NCI-H2081 (cell line): ENCODE results near the gene CADPS.

ENCODE experiments used
- DNase-seq, 2 experiments: peaks; one replicate each; lab custom pipeline; 2025; lab: John Stamatoyannopoulos, UW

CADPS gene

DNA sequence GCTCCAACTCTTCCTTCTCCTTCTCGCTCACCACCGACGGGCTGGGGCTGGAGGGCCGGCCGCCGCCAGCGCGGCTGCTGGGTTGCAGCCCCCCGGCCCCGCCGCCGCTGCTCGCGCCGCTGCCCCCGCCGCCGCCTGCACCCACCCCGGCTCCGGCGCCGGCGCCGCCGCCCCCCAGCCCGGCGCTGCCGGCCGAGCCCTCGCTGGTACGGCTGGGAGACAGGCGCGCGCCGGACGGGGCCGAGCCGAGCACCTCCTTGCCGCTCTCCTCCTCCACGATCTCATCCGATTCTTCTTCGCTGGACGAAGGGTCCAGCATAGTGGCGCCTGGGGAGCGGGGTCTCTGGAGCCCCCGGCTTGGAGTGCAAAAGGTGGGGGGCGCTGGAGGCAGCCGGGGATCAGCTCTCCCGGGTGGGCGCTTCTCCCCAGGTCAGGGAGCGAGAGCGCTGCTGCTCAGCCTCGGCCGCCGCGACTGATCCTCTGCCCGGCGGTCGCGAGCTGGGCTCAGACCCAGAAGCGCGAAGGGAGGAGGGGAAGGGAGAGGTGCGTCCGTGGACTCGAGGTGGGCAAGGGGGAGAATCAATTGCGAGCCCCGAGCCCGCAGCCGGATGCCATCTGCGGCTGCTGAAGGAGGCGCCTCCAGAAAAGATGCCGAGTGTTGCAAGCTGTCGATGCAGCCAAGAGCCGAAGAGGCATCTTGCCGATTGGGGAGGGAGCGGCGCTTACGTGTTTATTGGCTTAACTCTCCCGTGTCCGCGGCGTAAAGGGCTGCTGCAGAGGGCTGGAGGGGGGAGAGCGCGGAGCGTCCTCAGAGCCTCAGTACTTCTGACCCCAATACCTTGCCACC, at the start of gene CADPS:
Gene CADPS, minus strand, starts transcription at position 706 of the 847 bp plus-strand sequence. Its CDS starts 387 bp downstream, at position 319.
- peak; percentile 40 to 63 for DNase-seq

DNA sequence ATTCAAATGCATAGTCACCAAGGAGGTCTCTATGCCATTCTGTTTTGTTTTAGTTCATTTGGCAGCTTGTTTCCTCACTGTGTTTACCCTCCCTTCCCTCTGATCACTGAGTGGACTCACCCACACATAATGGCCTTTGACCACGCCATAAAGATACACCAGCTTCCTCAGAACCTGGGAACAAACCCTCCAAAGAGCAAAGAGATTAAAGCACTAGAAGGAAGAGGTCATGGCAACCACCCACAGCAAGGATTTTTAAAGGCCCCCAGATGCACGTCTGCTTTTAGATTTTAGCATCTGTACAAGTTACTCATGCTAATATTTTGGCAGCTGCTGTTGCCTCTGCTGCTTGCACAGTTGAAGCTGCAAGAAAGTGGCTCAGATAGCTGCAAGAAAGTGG, 47.9 kb upstream of the CADPS start:
- no peak for DNase-seq

DNA sequence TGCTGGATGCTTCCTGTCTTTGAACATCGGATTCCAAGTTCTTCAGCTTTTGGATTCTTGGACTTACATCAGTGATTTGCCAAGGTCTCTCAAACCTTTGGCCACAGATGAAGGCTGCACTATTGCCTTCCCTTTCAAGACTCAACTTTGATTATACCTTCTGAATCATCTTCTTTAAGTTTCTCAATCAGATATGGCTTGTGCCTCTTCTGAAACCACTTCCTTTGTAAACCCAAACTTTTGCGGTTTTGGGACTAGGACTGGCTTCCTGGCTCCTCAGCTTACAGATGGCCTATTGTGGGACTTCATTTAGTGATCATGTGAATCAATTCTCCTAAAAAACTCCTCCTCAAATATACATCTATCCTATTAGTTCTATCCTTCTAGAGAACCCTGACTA, 47.1 kb upstream of the CADPS start:
- DNase-seq, result no peak

DNA sequence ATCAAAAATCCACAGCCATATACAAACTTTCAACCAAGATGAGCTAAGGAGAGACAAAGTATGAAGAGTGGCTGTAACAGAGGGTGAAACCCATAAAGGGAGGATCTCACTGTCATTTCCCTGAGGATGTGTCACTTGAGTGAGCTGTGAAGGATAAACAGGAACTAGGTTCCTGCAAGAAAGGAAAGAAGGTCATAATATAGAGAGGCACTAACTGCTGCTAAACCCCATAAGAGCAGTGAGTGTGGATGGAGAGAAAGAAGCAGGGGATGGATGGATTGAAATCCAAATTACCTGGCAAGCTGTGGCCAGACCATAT, 45.2 kb upstream of the CADPS start:
- DNase-seq, result no peak

DNA sequence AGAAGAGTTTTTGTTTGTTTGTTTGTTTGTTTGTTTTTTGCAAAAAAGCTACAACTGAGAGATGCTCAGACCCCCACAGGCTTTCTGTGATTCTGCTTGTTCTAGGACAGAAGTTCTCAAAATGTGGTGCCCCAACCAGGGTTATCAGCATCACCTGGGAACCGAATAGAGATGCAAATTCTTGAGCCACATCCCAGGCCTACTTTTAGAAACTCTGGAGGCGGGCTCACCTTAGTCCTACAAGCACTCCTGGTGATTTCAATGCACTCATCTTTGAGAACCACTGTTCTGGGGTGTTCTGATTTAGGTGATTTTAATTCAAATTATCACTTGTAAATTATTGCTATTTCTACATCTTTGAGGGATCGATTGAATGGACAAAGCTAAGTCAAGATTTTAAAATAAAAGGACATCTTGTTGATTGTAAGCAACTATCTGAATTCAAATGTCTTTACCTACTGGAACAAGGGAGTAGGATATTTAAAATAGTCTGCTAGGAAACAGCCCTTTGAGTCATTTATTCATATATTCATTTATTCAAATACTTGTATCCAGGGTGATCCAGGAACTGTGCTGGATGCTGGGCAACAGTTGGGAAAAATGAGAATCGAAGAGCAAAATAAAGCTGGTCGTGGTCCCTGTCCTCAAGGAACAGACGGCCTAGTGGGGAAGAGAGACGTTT, 44.7 kb upstream of the CADPS start:
- no peak for DNase-seq

DNA sequence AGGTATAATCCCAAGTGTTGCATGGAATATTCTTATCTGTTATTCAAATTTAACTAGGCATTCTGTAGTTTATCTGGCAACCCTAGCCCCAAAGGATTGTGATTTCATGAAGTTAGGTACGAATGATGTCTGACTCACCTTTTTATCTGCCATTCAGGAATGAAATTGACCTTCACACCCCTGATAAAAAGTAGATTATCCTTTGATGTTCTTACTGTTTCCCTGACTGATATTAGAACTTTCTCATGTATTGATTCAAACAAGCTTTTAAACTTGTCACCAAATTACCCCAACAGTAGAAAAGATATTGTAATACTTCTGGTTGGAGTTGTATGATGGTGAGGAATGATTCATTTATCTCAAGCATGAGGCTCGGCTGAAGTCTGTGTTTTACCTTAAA, 43.6 kb upstream of the CADPS start:
- no peak for DNase-seq

DNA sequence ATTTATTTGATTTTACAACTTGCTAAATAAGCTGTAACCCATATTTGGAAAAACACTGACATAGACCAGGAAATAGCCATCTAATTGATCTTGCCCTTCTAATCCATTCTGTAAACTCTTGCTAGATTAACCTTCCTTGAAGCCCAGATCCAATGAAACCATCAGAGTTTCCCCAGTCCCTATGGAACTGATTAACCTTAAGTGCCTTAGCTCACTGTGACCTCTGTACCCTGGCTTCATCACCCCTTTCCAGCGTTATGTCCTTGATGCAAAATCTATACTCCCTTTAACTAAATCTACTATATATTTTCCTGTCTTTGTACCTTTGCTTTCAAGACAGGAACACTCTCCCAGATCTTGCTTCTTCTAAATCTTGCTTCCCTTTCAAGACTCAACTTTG, 42.9 kb upstream of the CADPS start:
- no peak for DNase-seq

DNA sequence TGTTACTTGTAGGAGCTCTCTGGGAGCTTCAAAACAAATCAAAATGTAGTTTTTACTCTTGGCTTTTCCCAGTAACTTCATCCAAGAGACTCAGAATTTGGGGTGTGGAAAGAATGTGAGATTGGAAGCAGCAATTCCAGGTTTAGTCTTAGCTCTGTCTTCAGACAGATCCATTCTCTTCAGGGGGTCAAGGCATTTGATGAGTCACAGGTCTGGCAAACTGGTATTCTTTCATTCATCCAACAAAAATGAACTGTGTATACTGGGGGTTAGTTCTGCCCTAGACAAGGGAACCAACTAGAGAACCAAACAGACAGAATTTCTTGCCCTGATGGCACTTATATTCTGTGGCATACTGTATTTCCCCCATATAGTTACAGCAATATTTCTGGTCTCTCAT, 36.3 kb upstream of the CADPS start:
- no peak for DNase-seq

DNA sequence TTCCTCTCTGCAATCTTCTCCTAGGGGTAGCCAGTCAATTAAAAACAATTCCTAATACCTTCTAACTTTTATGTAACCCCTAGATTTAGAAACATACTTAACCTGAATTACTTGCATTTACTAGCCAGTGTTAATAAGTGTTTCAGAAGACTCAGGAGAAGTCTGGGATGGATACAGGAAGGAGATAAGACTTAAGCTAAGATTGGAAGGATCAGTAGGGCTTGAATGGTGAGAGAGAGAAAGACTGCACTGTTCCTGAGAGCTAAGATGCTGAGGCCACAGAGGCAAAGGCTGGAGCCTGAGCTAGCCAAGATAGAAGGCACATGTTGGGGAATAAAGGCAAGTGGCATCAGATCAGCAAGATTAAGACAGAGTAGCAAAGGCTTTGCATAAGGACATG, 30.1 kb upstream of the CADPS start:
- no peak for DNase-seq

DNA sequence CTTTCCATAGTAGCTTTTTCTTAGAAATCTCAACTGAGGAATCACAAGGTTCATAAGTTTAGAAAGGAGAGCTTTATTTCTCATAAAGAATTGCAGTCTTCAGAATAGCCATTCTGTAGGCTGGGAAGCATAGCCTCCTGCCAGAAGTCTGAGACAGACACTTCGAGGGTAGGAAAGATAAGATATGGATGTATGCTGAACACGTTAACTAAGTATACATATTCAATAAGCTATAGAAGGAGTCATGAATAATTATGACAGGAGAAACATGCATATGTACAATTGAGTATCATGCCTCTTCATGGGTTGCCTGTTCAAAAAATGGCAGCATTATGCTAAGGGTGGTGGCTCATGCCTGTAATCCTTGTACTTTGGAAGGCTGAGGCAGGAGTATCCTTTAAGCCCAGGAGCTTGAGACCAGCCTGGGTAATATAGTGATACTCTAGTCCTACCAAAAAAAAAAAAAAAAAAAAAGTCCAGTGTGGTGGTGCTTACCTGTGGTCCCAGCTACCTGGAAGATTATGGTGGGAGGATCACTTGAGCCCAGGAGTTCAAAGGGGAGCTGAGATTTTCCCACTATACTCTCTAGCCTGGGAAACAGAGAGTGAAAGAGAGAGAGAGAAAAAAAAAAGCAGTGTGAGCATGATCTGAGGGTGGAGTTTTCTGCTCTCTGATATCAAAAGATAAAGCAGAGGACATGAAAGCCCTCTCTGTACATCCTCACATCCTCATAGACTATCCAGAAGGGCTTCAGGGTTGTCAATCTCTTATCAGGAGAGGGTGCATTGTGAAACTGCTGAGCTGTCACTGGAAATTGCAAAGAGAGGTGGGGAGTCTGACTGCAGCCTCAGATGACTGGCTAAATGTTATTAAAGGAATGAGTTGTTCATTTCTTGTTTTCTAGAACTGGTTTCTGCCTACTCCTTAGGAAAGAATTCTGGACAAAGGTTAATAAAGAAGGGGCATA, 23.6 kb upstream of the CADPS start:
- no peak for DNase-seq

DNA sequence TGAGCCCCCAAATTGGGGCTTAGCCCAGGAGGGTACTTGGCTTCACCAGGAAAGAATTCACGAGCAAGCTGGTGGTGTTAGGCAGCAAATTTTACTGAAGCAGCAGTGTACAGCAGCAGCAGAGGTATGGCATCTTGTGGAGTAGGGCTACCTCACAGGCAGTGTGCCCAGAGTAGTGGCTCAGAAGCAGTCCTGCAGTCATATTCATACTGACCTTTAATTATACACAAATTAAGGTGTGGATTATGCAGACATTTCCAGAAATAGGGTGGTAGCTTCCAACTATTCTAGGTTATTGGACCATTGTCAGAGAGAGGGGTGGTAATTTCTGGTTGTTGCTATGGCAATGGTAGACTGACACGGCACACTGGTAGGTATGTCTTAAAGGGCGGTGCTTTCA, 20.7 kb upstream of the CADPS start:
- no peak for DNase-seq

DNA sequence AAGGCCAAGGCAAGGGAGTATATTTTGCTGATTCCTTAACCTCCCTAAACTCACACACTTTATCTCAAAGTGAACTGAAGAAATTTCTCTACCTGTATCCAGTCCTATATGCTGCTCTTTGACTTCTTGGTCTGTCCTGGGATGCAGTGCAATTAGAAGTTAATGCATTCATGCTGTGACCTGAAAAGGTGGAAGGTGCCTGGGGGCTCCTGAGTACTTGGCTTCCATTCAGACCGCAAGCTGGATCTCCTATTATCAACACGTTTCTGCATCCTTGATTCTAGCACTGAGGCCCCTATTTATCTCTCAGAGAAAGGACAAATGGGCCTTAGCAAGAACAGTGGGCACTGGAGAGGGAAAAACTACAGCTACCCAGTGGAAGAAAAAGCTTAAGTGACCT, 17.7 kb upstream of the CADPS start:
- DNase-seq, result no peak

DNA sequence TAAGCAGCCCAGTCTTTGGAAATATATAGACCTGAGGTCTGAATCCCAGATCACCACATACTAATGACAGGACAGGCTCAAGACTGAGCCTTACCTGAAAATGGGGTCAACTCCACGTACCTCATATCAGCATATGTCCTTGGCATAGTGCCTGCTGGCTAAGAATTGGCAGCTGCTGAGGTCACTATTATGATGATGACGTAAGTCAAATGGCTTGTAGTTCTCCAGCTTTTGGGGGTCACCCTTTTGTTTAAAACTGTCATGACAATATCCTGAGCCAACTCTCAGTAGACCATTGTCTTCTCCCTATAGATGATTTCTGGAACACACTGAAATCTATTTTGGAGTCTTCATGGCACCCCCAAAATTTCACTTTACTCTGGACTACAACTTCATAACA, 16.8 kb upstream of the CADPS start:
- DNase-seq, result no peak

DNA sequence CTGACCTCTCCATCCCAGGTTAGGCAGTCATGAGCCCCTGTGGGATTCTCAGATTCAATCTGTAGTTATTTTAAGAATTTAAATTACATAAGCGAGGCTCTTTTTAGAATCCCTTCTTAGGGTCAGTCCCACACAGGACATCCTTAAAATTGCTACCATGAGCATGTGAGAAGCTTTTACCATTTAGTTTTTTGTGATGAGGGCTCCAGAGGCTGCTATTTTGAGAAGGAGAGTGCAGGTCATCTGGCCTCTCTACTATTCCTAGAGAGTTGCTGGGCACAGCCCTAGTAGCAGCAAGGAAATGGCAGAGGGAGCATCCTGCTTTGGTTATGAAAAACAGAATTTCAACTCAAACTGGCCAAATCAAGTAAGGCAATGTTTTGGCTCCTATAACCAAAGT, 13.6 kb upstream of the CADPS start:
- DNase-seq, result no peak

DNA sequence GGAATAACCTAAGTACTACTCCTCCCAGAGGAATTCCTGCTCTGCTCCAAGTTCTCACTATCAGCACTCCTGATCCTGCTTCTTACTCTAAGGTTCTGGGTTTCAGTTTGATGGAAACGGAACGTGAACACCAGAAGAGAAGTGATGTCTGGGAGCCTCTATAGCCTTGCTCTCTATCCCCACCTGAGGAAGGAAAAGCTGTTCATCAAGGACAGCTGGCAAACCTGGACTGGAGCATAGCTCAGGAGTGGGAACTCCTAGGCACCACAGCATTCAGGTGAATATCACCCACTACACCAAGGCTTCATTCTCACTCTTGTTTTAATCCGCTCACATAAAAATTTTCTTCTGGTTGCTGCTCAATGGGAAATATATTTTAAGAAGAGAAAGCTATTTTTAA, 13.0 kb upstream of the CADPS start:
- no peak for DNase-seq

DNA sequence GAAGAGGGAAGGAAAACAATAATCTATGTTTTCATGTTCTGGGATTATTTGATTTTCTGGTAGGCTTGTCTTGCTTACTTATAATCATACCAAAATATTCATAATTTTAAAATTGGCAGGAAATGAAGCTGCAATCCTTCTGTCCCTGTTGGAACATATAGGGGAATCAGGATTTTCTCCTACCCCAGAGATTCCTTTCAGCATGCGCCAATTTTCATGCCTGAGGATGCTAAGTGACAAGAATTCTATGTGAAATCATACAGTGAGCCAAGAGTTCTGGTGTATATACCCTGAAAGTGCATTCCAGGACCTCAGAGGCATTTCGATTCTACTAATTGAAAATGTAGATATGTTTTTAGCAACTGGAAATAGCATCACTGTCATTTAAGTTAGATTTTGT, 9.9 kb upstream of the CADPS start:
- DNase-seq, result no peak

DNA sequence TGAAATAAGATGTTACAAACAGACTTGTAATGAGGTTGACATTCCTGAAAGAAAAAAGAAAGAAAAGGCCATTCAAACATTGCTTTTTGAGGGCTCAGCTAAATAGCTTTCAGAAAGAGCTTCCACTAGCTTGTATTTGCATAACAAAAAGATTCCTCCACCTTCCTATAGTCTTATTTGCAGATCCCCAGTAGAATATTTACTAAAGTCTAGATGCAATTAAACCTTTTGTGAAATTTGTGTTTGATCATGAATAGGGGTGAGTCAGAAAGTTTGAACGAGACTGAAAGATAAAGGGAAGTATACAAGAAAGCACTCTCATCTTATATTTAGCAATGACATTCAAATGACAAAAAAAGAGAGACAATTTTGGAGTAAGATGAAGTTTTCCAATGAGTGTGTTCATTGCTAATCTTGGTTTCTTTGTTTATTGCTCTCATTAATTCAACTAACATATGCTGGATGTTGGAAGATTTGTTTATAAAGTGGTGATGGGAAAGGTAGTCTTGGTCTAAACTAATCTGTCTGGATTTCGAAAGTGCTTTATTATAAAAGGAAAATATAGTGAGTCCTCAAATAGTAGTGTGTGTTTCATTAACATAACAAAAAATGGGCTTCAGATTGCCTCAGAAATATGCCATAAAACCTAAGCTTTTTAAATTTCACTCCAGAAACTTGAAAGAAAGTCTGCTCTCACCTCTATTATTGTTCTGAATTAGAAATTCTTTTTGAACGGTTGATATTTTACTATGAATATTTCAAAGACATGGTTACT, 9.1 kb upstream of the CADPS start:
- peak in 1 of 2 experiments; percentile 16 for DNase-seq

DNA sequence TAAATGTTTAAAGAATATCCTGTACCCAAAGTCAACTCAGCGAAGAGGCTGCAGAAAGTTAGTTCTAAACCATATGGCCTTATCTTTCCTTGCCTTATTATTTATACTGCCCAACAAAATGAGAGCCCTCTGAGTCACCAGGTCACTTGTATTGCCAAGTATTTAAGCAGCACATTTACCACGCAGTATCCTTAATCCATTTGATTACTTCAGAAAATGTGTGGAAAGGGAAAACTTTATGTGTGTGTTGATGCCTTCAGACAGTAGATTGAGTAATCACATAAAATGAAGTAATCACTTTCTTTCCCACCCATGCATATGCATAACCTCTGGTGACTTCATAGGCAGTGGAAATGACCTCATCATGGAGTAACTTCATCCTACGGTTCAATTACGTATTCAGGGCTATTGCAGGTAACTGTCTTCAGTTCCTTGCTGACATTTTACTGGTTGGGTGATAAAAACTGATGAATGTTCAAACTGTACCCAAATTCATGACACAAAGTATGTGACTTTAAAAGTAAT, 7.5 kb upstream of the CADPS start:
- DNase-seq, result no peak

DNA sequence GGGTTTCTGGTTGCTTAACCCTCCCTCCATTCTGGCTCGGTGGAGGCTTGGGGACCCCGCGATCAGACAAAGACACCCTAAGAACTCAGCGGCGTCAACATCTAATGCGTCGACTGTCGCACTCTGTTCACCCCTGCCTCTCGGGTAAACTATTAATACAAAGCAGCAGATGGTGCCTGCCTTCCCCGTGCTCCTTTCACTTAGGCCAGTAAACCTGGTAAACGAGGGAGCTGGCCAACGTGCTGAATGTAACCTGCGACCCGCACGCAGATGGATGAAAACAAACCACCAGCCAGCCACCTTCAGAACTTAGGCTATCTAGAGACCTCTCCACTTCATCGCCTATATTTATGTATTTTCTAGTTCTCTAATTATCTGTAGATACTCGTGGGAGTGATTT, 848 bp upstream of the CADPS start:
- peak; percentile 11 to 26 for DNase-seq

DNA sequence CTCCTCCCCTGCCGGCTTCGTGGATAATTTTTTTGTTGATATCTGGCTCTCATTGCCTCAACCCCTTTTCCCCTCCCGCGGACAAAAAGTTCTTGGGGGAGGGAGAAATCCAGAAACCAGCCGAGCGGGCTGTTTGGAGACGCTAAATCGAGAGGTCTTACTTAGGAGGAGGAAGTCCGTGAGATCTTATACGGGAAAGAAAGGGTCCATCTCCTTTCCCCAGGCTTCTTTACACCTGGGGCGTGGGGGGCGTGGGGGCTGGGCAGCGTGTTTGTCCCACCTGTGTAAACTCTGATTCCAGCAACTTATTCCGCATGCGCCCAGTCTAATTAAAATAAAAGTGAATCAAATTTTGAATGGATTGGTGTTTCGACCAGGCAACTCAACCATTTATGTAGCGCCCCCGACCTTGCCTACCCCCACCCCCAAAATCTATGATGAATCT, 364 bp upstream of the CADPS start:
- no peak for DNase-seq
